Activated CD8-positive, alpha-beta memory T cell treated with anti-CD3 and anti-CD28 coated beads, Interleukin-2, amount 50 U/mL, for 48 hours (primary cell): ENCODE data around the gene USP25.
"Not testable (repeated sequence)": the region's sequence is repeated elsewhere in the genome, so short reads cannot be mapped to it uniquely, and the experiment has no call there.

Experiments
- DNase-seq: peaks from one replicate; pipeline ENCODE4 v3.0.0-alpha.2; 2020

The USP25 gene

DNA sequence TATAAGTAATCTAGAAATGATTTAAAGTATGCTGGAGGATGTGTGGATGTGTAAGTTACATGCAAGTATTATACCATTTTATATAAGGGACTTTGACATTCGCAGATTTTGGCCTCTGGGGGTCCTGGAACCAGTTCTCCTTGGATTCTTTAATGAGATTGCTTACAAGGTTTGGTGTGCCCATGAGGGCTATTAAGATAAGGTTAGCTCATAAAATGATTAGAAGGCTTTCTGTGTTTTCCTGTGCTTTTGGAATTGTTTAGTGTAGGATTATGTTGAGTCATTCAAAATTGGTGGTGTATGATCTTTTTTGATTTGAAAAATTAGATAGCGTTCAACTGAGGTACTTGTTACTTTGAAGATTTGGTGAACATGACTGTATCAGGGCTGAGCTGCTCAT lies 5.6 kb downstream of the USP25 start:
- no peak for DNase-seq

DNA sequence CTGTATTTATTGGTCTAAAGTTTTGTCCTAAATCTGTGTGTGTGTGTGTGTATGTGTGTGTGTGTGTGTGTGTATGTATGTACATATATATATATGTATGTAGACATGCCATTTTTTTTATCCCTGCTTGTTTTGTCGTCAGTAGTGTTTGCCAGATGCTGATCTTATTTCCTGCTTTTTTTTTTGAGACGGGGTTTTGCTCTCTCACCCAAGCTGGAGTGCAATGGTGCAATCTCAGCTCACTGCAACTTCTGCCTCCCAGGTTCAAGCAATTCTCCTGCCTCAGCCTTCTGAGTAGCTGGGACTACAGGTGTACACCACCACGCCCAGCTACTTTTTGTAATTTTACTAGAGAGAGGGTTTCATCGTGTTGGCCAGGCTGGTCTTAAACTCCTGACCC lies 6.1 kb downstream of the USP25 start:
- not testable (repeated sequence) for DNase-seq

DNA sequence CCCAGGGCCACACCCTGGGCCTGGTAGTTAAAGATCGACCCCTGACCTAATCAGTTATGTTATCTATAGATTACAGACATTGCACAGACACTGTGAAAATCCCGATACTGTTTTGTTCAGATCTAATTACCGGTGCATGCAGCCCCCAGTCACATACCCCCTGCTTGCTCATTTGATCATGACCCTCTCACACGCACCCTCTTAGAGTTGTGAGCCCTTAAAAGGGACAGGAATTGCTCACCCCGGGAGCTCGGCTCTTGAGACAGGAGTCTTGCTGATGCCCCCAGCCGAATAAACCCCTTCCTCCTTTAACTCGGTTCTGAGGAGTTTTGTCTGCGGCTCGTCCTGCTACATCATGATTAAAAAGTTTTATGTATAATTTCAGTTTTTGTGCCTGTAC lies 9.0 kb downstream of the USP25 start:
- DNase-seq = not testable (repeated sequence)

DNA sequence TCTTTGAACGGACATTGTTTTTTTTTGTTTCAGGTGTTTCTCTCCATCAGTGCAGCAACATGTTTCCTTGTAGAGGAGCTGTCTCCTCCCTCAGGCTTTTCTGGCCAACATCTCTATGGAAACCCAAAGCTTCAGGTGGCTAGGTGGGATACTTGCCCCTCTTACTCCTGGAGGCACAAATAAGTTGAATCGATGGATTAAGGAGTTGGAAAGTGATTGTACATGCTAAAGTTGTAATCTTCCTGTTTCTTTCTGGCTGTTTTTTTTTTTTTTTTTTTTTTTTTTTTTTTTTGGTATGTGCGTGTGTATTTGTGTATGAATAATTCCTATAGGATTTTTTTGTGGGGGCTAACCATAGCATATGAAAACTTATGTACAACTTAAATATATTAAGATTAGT lies 10.6 kb downstream of the USP25 start:
- DNase-seq = no peak

DNA sequence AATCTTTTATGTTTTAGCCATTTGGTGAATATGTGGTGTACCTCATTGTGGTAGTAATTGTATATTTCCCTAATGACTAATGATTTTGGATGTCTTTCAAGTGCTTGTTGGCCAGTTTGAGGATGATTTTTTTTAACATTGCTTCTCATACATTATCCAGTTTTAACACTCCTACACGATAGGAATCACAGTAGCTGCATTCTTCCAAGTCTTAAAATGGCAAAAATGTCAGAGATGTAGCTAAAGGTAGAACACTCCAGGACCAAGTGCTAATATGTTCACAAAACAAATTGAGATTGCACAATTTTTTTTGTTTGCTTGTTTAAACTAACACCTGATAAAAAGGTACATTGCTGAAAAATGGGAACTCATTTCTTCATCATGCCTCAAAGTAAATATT lies 11.7 kb downstream of the USP25 start:
- no peak for DNase-seq

DNA sequence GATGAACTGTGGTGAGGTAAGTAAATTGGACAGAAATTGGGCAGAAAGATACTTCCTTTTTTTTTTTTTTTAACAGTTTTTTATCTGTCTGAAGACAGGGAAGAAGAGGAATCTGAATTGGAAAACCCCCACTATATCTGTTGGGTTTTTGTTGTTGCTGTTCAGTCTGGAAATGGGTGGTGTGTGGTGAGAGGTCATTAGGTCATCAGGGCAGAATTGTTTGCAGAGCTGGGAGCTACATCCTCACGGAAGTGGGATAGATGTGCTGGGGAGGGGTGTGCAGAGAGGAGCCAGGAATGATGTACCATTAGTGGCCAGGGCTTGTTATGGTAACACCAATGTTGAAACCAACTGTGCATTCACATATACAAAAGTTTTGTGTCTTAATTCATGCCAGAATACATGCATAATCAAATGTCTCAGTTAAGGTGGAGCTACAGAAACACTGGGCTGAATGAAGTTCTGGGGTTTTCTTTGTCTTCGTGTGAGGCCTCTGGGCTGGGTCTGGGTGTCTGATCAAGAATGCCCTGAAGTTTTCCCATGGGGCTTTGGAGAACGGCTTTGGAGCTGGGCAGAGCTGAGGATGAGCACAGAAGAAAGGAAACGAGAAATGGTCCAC lies 12.4 kb downstream of the USP25 start:
- no peak for DNase-seq

DNA sequence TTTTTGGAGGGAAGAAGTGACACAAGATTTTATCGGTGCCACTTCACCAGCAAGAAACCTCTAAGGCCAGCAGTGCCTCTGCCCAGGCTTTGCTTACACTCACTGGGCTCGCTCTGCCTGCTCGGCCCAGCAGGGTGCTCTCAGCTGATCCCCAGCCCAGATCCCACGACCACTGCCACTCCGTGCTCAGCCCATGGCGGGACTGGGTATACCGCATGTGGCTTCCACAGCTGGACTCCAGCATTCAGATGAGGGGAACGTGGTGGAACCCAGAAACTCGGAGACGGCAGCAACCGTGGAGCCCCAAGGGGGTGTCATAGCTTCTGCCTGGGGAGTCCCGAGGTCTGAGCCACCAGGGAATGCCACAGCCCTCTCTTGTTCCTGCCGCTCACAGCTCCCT lies 12.9 kb downstream of the USP25 start:
- DNase-seq = no peak

DNA sequence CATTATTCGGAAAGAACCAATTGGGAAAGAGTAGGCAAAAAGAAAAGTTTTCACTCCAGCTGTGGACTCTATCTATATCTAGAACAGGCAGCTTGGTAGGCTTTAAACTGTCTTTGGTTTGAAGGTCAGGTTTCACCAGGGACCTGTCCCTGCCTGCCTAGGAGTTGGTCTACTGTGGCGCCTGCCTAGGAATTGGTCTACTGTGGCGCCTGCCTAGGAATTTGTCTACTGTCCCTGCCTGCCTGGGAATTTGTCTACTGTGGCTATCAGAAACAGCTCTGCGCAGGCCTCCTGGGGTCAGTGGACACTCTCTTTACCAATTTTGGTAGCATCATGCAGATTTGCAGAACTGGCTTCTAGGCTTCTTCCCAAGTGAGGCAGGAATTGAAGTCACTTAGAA lies 13.8 kb downstream of the USP25 start:
- DNase-seq = no peak

DNA sequence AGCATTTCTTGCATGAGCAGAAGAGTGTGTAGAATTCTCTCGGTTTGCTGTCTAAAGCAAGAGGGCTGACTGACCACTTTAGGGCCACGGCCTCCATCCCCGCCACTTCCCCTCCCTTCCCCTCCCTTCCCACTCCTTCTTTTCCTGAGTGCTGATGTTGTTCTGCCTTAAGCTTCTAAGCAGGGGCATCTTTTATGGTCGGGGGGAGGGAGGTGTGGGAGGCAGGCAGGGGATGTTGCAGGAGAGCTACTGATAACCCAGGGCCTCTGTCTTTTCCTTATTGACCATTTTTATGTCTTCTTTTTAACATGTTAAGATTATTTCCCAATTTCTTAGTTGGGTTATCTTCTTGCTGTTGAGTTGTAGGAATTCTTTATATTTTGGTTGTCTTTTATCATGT lies 15.1 kb downstream of the USP25 start:
- DNase-seq = no peak

DNA sequence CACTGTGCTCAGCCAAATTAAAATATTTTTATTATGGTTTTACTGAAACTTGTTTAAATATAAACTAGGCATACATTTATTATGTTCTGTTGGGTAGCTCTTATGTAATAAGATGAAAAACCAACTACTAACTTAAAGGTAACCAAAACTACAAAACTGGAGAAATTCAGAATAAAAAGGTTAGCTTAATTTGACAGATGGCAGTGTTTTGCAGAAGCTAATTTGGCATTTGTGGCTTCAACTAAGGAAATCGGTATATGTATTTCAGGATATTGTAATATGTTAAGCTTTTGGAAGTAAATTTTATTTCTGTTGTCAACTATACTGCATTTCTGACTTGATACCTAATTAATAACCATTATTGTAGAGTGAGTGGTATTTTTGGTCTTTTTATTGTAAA lies 18.8 kb downstream of the USP25 start:
- DNase-seq = no peak

DNA sequence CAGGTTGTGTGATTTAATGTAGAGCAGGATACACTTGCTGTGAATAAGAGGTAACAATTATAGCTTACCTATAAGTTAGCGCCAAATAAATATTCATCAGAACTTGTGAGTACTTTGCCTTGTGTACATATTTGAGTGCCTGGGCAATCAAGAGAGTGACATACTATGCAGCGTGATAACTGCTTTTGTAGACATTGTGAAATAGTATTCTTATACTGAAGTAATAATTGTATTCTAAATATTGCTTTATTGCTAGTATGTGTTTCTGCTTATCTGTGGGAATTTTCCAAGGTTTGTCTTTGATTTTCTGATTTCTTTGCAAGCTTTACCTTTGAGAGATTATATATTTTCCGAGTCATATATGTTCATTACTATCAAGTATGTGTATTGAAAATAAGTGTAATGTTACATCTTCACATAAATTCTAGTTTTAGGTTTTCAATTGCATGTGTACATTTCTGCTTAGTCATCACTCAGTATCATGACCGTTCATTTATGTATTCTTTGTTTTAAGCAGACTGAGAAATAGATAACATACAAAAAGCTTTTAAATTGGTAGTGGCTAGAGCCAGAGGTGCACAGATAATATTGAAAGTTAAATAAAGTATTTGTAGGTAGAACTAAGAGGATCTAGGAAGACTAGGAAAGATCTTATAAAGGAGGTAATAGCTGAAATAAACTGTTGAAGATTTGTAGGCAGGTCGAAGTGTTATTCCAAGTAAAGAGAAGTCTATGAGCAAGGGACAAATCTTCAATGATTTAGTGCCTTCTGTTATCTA lies 19.5 kb downstream of the USP25 start:
- no peak for DNase-seq

DNA sequence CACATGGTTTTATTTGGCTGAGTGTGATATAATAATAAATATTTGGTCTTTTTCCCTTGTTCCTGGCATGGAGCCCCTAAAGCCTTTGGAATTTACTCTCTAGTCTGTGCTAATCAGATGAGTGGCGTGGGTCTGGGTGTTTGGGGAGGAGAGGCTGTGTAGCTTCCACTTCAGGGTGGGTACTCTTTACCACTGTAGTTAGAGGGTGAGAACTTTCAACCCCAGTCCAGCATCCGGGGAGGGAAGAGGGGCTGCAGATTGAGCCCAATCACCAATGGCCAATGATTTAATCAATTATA lies 20.0 kb downstream of the USP25 start:
- no peak for DNase-seq

DNA sequence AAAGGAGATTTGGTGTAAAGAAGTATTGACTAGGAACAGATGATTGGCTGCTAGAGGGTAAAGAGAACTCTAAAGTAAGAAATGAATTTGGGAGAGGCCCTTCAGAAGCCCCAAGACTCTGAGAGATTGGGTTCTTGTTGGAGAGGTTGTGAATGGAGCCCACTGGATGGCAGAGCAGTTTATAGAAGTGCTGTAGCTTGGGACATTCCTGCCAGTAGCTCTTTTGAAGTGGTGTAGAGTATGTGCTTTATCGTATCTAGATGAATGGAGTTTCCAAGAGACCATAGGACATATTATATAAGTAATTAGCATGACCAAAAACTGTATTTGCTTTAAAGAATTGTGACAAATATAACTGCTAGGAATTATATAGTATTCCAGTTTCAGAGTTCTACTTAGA lies 21.3 kb downstream of the USP25 start:
- DNase-seq = no peak

DNA sequence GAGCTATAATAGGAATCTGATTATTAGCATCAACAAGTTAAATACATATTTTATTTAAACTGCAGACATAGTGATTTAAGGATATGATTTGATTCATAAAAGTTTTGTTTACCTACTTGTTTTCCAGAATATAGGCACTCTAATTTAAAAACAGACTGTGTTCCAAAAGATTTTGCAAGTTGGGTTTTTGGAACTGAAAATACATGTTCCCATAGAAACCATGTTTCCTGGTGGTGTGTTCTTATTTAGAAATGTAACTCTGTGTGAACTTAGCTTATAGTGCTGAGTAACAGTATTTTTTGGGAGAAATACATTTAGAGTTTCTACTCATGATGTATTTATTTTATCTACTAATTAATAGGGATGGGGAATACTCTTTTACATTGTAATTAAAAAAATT lies 21.8 kb downstream of the USP25 start:
- no peak for DNase-seq

DNA sequence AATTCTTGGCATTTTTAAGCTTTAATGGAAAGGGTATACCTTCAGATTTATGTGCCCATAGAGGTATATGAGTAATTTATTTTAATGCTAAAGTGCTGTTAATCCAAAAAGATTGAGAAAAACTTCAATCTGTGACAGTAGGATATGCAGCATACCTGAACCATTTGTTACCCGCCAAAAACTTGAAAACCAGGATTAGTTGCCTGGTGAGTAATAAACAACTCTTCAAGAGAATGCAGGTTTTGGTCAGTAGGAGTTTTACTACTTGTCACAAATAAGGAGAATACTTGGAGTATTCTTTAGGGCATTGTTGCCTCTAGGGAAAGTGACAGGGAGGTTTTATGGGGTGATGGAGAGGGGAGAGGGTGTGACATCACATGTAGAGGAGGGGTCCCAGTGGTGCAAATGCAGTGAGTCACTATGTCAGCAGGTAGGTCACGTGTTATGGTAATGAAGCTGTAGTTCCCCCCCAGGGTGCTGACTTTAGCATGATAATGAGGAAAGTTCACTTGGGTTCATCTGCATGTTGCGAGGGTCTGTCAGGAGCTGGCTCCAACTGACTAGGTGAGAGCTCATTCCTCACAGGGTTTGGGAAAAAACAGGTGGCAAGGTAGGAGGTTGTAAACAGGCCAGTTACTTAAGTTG lies 23.1 kb downstream of the USP25 start:
- DNase-seq = no peak

DNA sequence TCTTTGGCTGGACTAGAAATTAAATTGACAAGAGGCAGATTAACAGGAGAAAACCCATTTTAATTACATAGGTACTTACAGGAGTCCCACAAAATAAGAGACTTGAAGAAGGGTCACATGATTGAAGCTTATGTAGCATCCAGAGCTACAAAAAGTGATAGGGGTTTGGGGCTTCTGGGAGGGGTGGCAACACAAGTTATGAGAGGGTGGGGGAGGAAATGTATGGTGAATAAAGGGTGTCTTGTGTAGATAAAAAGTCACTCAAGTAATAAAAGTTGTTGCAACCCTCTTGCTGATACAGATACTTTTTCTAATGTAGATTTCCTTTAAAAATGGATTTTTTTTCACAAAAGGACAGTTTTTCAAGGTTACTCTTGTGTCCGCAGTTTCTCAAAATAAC lies 24.0 kb downstream of the USP25 start:
- DNase-seq = no peak

DNA sequence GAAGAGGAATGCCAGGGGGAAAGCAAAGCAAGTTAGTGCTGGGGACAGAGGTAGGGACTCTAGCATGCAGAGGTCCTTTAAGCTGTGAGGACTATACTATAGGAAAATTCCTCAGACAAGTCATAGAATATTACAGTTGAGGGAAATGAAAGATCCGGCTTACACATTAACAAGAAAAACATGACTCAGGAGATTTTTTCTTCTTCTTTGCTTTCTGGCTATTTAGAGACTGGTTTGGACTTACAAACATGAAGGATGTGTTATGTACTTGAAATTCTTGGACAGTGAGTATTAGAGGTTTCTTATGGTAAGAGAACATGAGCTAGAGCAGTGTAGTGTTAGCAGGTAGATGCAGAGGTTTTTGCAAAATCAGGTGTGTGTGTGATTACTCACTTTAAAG lies 24.9 kb downstream of the USP25 start:
- no peak for DNase-seq

DNA sequence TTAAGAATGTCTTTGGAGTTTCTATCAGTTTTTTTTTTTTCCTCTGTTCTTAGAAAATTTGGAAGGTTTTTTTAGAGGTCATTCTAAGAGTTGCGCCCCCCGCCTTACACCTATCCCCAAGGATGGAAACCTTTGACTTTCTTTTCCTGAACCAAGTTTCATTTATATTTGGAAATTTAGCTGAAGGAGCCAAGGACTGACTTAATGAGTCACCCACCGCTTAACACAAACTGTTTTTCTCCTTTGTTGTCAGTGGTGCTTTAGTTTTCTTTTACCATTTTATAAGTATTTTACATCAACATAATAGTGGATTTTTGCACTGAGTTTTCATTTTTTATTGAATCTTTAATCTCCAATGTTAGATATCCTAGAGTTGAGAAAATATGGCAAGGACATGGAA lies 25.3 kb downstream of the USP25 start:
- no peak for DNase-seq

DNA sequence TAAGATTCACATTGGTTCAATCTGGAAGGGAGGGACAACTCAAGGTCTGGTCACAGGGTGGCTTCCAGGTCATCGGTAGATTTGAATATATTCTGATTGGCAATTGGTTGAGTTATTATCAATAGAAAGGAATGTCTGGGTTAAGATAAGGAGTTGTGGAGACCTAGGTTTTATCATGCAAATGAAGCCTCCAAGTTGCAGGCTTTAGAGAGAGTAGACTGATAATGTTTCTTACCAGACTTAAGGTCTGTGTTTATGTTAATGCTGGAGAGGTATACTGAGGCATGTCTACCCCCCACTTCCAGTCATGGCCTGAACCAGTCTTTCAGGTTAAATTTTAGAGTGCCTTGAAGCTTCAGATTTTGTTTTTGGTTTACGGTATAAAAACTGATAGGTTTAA lies 29.7 kb downstream of the USP25 start:
- DNase-seq = no peak

DNA sequence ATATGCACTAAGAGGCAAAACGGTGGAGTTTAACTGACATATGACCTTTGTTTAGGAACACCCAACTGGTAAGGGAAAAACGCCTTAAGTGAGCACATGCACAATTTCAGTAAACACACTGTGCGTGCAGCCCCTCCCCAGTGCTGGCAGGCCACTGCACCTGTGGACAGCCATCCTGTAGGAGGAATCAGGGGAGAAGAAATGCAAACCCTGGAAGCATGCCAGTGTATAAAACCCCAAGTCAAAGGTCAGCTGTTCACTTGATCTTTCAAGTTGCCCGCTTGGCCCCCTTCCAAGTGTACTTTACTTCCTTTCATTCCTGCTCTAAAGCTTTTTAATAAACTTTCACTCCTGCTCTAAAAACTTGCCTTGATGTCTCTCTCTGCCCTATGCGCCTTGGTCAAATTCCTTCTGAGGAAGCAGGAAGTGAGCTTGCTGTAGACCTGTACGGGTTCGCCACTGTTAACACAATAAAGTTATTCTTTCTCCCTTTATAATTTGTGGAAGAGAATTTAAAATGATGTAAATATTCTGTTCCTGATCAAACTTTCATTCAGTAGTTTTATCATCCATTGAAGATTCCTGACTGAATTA lies 31.8 kb downstream of the USP25 start:
- DNase-seq = no peak

DNA sequence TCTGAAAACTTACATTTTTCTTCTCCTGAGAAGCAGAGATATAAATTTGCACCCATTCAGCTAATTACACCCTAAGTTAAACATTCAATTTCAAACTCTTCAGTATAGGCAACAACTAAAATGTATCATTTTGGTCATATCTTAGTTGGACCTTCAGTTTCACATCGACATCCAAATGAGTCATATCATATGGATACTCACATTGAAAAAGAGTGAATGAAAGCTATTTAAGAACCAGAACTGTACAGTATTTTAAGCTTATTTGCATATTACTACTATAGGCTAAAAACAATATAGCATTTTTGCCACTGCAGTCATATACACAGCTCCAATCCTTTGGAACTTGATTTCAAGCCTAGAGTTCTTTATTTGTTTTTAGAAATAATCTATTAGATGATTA lies 33.6 kb downstream of the USP25 start:
- no peak for DNase-seq

DNA sequence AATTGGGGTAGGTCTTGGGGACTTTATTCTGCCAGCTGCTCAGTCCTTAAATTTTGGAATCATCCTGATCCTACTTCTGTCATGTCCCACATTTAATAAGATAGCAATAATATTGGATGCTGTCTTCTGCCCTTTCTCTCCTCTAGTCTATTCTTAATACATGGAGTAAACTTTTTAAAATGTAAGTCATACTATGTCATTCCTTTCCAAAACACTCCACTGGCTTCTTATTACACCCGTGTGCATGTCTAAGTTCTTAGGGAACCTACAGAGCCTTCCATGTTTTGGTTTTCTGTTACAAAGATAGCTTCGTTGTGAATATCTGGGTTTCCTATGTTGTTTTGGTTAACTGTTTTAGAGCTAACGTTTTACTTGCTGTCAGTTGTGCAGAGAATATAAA lies 35.1 kb downstream of the USP25 start:
- DNase-seq = no peak

DNA sequence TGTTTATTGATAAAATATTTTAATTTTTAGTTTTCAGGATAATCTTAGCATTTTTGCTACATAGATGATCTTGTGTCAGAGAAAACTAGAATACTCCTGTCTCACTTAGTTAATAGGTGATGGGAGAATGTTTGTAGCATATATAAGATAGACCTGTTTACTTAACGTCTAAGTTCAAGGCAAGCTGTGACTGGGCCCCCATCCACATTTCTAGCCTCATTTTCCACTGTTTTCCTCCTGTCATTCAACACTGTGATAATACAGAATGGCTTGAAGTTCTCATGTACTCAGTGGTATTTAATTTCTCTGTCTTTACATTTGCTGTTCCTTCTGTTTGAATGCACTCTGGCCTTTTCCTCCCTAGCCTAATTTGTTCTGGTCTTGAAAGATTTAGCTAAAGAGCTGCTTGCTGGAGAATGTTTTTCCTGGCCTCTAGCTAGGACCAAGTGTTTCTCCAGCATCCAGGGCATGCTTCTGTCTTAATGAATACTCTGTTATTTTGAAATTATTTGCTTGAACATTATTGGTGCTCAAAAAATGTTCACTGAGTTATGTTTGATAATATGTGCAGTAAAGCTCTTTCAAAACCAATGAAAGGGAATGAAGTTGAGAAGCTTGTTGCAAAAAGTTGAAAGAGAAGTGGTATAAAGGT lies 37.3 kb downstream of the USP25 start:
- DNase-seq = no peak
